Upper lobe of right lung (tissue), 1 donor: ENCODE measurements around the gene MYLK4. TPM values are rescaled to one million over a fixed set of nuclear protein-coding genes. Genes with fewer than 3 reads are reported as not detected.

Experiments used
- ATAC-seq: fragments of 200-7000 bp; cut with Tn5 transposase; one replicate; pipeline ENCODE4 v1.9.1; 2020; ENCODE audit warnings: mild to moderate bottlenecking, moderate library complexity
- DNase-seq: peaks from one replicate; pipeline ENCODE4 v3.0.0-alpha.2; 2020
- H3K27ac ChIP-seq: fragments of 200-600 bp; one replicate; pipeline ENCODE4 v1.8.0; 2022
- H3K27me3 ChIP-seq: fragments of 200-600 bp; one replicate; pipeline ENCODE4 v1.8.0; 2022; ENCODE audit warnings: mild to moderate bottlenecking
- H3K36me3 ChIP-seq: fragments of 200-600 bp; one replicate; pipeline ENCODE4 v1.8.0; 2022
- H3K4me1 ChIP-seq: fragments of 200-600 bp; one replicate; pipeline ENCODE4 v1.8.0; 2022
- H3K4me3 ChIP-seq: fragments of 200-600 bp; one replicate; pipeline ENCODE4 v1.8.0; 2022; ENCODE audit warnings: mild to moderate bottlenecking
- H3K9me3 ChIP-seq: fragments of 200-600 bp; one replicate; pipeline ENCODE4 v1.8.0; 2022
- CTCF ChIP-seq: fragments of 200-600 bp; IDR thresholded peaks from one replicate; pipeline ENCODE4 v1.8.0; 2022; ENCODE audit warnings: antibody characterized with exemption
- intact Hi-C: fragments of 100-400 bp; cut with DNase I; formaldehyde crosslinking; loops from one replicate; pipeline ENCODE4 v1.11.0; 2022
- total RNA-seq: library from RNA; stranded (reverse); fragmentation: NEBNext Ultra II Directional; extraction: Animal tissue kit (Norgen Biotek cat#: 25700); gene quantifications from one replicate; pipeline ENCODE4 v1.2.1, GENCODE V29; 2021
- donor health status: DM: no; HTN: yes; CAD: no; lungs with severe emphysema.

Gene MYLK4
- total RNA-seq, 1 donor from 2014 or later, result 0.84 TPM

- intact Hi-C loops, result loop anchor here (10.0 kb wide), 1 partner anchor 1044 kb away; no protein-coding TSS in a partner anchor
- no peaks in the 10 kb centered on the region for H3K27me3 ChIP-seq
- H3K4me3 ChIP-seq, result no peak overlapping the region
- no peak overlapping the region for H3K27ac ChIP-seq
- DNase-seq (no peak), ATAC-seq (no peak)
- no peaks in the 10 kb centered on the region for H3K9me3 ChIP-seq
- TF ChIP-seq CTCF, result no peak
- no peaks in the 10 kb centered on the region for H3K4me1 ChIP-seq
- no peaks in the 10 kb centered on the region for H3K36me3 ChIP-seq
Measured at GRCh38 chr6:2639167-2639566, 111.6 kb downstream of the MYLK4 start.

GRCh38 chr6:2636672-2637071, 114.0 kb downstream of the MYLK4 start:
- Histone ChIP-seq H3K36me3 (no peaks in the 10 kb centered on the region), H3K27me3 (no peaks in the 10 kb centered on the region), H3K9me3 (no peaks in the 10 kb centered on the region), H3K27ac (no peak overlapping the region), H3K4me3 (no peak overlapping the region), H3K4me1 (no peaks in the 10 kb centered on the region)
- intact Hi-C loops, result loop anchor here (10.0 kb wide), 1 partner anchor 1042 kb away; no protein-coding TSS in a partner anchor
- no peak for DNase-seq
- ATAC-seq, result no peak
- no peak for TF ChIP-seq CTCF

GRCh38 chr6:2635911-2636310, 114.8 kb downstream of the MYLK4 start:
- Histone ChIP-seq H3K9me3 (no peaks in the 10 kb centered on the region), H3K27ac (no peak overlapping the region), H3K4me3 (no peak overlapping the region), H3K4me1 (no peaks in the 10 kb centered on the region), H3K27me3 (no peaks in the 10 kb centered on the region), H3K36me3 (no peaks in the 10 kb centered on the region)
- ATAC-seq (no peak), DNase-seq (no peak)
- no peak for TF ChIP-seq CTCF
- intact Hi-C loops, result loop anchor here (10.0 kb wide), 1 partner anchor 1041 kb away; no protein-coding TSS in a partner anchor

- intact Hi-C loops, result loop anchor here (10.0 kb wide), 1 partner anchor 1040 kb away; no protein-coding TSS in a partner anchor
Measured at GRCh38 chr6:2634139-2634964, 116.4 kb downstream of the MYLK4 start.

GRCh38 chr6:2633736-2634135, 117.0 kb downstream of the MYLK4 start:
- H3K4me3 ChIP-seq, result peak overlapping the region; percentile 55
- H3K27me3 ChIP-seq, result no peaks in the 10 kb centered on the region
- no peaks in the 10 kb centered on the region for H3K36me3 ChIP-seq
- no peak for TF ChIP-seq CTCF
- H3K9me3 ChIP-seq, result no peaks in the 10 kb centered on the region
- peak overlapping the region; percentile 24 for H3K27ac ChIP-seq
- DNase-seq (no peak), ATAC-seq (no peak)
- no peaks in the 10 kb centered on the region for H3K4me1 ChIP-seq
- intact Hi-C loops, result loop anchor here (10.0 kb wide), 1 partner anchor 1039 kb away; no protein-coding TSS in a partner anchor

More at GRCh38 chr6:2634139-2634964, 116.4 kb downstream of the MYLK4 start:
- DNase-seq (peak; percentile 89), ATAC-seq (peak; percentile 97)
- Histone ChIP-seq H3K27me3 (no peaks in the 10 kb centered on the region), H3K4me3 (peak overlapping the region; percentile 55), H3K27ac (peak overlapping the region; percentile 24), H3K36me3 (no peaks in the 10 kb centered on the region), H3K9me3 (no peaks in the 10 kb centered on the region), H3K4me1 (no peaks in the 10 kb centered on the region)
- peak; percentile 99 for TF ChIP-seq CTCF
